GM19324 (cell line): ENCODE measurements around the gene OBI1.
"Not testable (repeated sequence)": the region's sequence is repeated elsewhere in the genome, so short reads cannot be mapped to it uniquely, and the experiment has no call there.

Experiments
- ATAC-seq: cut with Tn5 transposase; IDR thresholded peaks from one replicate; pipeline ENCODE4 v1.9.1; 2021; ENCODE audit warnings: mild to moderate bottlenecking, moderate library complexity; ENCODE audit not compliant: unreplicated experiment, low FRiP score

Gene OBI1

DNA sequence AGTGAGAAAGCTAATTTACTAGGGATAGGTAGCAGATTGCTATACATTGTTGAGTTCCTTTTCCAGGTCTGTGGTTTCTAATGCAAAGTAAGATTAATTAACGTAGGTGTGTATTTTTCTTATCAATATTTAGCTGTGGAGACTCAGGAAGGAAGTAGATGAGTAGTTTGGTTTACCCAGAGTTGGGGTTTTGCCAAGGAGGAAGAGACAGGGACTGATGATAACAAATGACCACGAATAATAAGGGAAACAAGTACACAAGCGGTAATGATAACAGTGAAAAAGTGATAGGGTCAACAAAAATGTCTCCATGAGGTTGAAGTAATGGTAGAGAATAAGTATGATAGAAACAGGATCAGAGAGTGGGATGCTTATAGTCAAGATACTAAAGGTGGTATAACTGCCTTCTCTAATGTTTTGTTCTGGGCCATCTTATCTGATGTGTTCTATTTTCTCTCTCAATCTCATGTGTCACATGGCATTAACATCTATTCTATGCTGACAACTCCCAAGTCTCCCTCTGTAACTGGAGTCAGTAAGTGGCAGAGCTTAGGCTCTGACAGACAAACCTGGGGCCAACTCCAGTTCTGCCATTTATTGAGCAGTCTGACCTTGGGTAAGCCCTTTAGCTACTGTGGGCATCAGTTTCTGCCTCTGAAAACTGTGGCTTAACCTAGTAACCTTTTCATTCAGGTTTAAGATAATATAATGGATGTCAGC lies 8.8 kb downstream of the OBI1 start:
- ATAC-seq = no peak

- not testable (repeated sequence) for ATAC-seq
Observed at GRCh38 chr13:78647109-78647678, 11.8 kb downstream of the OBI1 start.

- ATAC-seq = no peak
Observed at GRCh38 chr13:78638216-78638615, 20.7 kb downstream of the OBI1 start.

- no peak for ATAC-seq
Observed at GRCh38 chr13:78636495-78636894, 22.5 kb downstream of the OBI1 start.

DNA sequence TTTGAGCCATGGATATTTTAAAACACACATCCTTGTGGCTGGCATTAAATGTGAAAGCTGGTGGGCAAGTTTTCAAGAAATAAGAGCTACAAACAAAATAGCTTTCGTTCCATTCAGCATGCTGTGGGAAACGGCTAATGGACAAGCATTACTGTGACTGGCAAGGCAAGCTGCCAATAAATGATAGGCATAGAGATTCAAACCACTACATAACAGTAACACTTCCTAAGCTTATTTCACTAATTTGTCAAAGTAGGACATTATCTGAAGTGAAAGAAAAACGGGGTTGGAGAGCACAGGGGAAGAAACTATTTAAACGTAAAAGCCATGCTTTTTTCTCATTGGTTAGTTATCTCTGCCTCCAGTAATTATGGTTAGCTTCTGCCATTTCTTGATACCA lies 26.0 kb downstream of the OBI1 start:
- no peak for ATAC-seq

DNA sequence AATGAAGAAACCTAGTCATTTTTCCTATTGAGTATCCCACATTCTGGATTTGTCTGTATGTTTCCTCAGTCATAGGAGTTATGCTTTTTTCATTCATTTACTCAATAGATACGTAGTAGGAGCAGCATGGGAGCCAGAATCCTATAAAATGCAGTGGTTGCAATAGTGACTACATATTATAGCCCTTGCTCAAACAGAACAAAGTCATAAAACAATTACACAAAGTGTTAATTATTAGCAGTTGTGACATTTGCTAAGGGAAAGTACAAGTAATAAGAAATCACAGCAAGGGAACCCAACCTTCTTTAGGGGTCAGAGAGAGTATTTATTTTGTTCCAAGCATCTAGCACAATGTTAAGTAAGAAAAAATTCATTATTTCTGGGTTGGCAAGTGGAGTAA lies 27.9 kb downstream of the OBI1 start:
- no peak for ATAC-seq

GRCh38 chr13:78630511-78630910 lies 28.4 kb downstream of the OBI1 start:
- no peak for ATAC-seq

DNA sequence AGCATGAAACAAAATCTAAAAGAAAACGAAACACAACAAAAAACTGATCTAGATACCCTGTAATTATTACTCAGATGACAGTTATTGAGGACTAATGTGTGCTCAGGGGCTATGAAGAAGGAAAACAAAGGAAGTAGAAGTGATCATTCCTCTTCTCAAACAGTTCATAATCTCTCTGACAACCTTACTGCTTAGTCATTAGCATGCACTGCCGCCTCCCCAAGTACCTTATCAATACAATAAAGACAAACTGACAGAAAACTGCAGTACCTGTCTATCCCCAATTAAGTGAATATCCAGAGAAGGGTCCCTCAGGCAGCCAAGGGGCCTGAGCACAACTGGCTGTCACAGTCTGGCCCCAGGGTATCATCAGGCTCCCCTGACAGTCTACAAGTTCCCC lies 33.6 kb downstream of the OBI1 start:
- no peak for ATAC-seq

- ATAC-seq = no peak
Observed at GRCh38 chr13:78623132-78623531, 35.8 kb downstream of the OBI1 start.

DNA sequence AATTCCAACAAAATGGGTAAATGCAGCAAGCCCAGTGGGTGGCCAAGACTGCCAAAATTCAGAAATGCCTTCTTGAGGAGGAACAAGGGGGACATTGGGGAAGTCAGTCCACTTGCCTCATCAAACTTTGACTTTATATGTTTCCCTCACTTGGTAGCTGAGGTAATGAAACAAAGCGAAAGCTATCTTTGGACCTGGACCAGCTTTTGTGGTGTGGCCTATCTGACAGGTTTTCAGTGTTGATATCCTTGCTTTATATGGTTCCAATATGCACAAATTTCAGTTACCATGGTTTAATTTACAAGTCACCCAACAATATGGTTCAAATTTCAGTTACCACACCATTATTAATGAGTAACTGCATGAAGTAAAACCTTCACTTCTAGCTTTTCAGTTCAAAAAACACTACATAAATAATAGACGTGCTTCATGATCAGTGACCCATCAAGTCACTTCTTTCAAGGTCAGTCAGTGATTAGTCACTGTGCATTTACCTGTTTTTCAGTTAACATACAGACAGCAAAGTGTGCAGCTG lies 38.0 kb downstream of the OBI1 start:
- ATAC-seq = no peak

- no peak for ATAC-seq
Observed at GRCh38 chr13:78618411-78618810, 40.5 kb downstream of the OBI1 start.

GRCh38 chr13:78611040-78611439 lies 47.9 kb downstream of the OBI1 start:
- no peak for ATAC-seq

DNA sequence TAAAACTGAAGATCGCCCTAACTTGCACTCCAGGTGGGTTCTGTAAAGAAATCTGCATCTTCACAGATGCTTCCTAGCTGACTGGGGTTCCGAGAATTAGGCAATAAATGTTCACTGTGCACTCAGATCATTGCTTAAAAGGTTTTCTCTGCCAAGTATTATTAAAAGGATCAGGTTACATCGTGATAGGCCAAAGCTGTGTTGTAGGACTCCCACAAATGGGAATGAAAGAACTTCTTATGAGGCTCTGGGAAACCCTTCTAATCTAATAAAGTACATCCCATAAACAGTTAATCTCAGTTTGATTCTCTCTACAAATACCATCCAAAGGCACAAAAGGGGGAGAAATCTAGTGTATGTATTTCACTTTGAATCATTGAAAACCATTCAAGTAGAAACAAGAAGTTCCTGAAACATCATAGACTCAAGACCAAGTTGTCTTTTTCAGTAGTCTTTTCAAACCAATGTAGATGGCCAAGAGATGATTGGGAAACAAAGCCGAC lies 48.5 kb downstream of the OBI1 start:
- ATAC-seq = no peak

- no peak for ATAC-seq
Observed at GRCh38 chr13:78609464-78610205, 49.3 kb downstream of the OBI1 start.

DNA sequence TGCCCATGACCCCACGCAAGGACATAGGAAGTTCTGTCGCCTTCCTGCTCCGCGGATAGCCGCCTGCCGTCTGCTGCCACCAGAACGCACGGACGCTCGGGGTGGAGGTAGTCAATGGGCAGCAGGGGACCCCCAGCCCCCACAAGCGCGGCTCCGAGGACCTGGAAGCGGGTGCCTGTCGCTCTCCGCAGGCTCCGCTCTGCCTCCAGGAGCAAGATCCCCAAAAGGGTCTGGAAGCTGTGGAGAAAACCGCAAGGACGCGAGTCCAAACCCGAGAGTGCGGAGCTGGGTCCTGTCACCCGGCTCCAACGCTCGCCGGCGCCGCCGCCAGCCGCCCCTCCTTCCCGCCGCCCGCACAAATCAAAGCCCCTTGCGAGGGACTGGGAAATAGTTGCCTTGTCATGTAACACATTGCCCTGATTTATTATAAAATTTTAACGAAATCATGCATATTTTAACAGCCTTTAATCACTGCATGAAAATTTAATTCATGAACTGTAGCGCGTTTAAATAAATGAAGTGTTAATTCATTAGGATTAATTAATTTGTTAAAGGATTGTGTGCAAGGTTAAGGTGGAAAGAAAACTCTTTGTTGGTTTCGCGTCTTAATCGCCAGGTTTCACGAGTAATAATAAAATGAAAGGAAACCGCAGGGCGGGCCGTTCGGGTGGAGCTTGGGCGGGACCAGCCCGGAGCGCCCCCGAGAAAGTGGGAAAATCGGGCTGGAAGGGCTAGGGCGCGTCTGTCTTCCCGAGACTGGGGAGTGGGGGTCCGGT lies 50.1 kb downstream of the OBI1 start:
- ATAC-seq = no peak

GRCh38 chr13:78608252-78608687 lies 50.7 kb downstream of the OBI1 start:
- ATAC-seq = no peak

DNA sequence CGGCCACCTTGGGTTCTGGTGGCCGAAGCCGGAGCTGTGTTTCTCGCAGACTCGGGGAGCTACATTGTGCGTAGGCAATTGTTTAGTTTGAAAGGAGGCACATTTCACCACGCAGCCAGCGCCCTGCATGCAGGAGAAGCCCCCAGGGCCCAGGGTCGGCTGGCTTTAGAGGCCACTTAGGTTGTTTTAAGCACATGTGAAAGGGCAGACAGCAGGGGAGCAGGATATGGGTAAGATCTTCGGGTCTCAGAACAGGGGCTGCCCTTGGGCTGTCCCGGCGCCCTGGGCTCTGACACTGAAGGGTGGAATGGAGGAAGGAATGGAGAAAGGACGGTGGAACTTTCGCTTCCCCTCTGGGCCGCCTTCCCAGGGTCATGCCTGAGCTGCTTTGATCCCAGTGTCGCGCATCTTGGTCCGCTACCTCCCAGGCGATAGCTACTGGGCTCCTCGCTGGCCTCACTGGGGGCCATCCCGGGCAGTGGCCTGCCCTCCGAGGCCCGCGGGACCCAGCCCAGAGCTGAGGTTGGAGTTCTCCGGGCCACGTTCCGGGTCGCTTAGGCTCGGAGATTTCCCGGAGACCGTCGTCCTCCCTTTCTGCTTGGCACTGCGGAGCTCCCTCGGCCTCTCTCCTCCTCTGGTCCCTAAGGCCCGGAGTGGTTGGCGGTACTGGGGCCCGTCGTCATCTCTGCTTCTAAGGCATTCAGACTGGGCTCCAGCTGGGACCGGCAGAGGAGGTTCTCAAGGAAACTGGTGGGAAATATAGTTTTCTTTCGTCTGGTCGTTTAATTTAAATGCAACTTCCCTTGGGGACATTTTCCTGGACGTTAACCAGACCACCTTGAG lies 51.3 kb downstream of the OBI1 start:
- ATAC-seq = no peak

GRCh38 chr13:78606471-78607408 lies 52.2 kb downstream of the OBI1 start:
- no peak for ATAC-seq
